Subcutaneous adipose tissue (tissue), 4 donors: ENCODE data around the gene GPR55. TPM values are rescaled to one million over a fixed set of nuclear protein-coding genes. Genes with fewer than 3 reads are reported as not detected.

ENCODE experiments used
- CTCF ChIP-seq: fragments of 450-650 bp; IDR thresholded peaks from one replicate; pipeline ENCODE4 v1.5.1; 2016; ENCODE audit warnings: low read depth, mild to moderate bottlenecking, control low read depth, antibody characterized with exemption, moderate library complexity
- total RNA-seq, 4 donors: library from RNA; depleted of rRNA; stranded (reverse); fragments of >200 nt; gene quantifications; one replicate each; pipeline ENCODE4 v1.1.0, GENCODE V29; 2016

Gene GPR55
- total RNA-seq, 4 donors from 2014 or later: under 0.01 to 0.38 (median 0.17) TPM; not detected in 1

GRCh38 chr2:230891064-230891463, 34.0 kb downstream of the GPR55 start:
- no peak for TF ChIP-seq CTCF

GRCh38 chr2:230890646-230891045, 34.4 kb downstream of the GPR55 start:
- TF ChIP-seq CTCF: no peak

GRCh38 chr2:230889911-230890601, 35.0 kb downstream of the GPR55 start:
- TF ChIP-seq CTCF: no peak

GRCh38 chr2:230888824-230889400, 36.1 kb downstream of the GPR55 start:
- no peak for TF ChIP-seq CTCF

GRCh38 chr2:230887342-230887741, 37.7 kb downstream of the GPR55 start:
- no peak for TF ChIP-seq CTCF

GRCh38 chr2:230886671-230887071, 38.4 kb downstream of the GPR55 start:
- TF ChIP-seq CTCF: no peak

GRCh38 chr2:230886206-230886605, 38.8 kb downstream of the GPR55 start:
- TF ChIP-seq CTCF: no peak
